Measurements from ENCODE around the gene TIGD1.

DNA sequence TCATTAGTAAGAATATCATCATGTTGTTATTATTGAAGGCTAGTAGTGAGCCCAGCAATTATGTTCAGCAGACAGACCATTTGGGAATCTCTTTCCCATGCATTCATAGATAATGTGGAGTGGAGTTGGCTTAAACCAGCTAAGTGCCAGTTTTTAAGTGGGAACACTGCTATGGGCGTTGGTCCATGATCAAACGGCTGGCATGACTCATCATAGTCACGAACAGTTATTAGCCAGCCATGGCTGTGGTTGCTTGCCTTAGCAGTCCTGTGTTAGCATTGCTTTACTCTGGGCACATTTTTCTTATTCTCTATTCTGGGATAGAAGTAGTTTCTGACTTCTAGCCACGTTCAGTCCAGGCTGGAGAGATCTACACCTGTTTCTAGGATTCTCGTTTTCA, 17.8 kb upstream of the TIGD1 start:
- TF ChIP-seq GATA2 (IDR thresholded peaks at IDR 0.05; ENCODE audit: low read depth, low read length) (no peak), GATA3 (IDR thresholded peaks at IDR 0.05; ENCODE audit: low read depth, low read length) (no peak)
